Head of caudate nucleus (tissue), 42 donors: ENCODE measurements around the gene RCSD1.
A peak's percentile ranks its signal among the peaks of the same experiment; 100 is the strongest.

ENCODE experiments used
- DNase-seq, 42 donors: peaks; one replicate each; pipeline versions ENCODE4 v3.0.0 to v3.0.0-alpha.2; 2020 to 2021; ENCODE audit warnings: mixed read lengths in 7 of 42
- intact Hi-C: fragments of 100-400 bp; cut with DNase I; formaldehyde crosslinking; loops from one replicate; pipeline ENCODE4 v1.15.0; 2022

Gene RCSD1

GRCh38 chr1:167616521-167616920, 13.5 kb upstream of the RCSD1 start:
- intact Hi-C loops = no loop called here
- peak in 1 of 42 donors; percentile 35 for DNase-seq

GRCh38 chr1:167617153-167618147, 12.6 kb upstream of the RCSD1 start:
- intact Hi-C loops = no loop called here
- peak in 16 of 42 donors; percentile 18 to 57 (median 29) for DNase-seq

GRCh38 chr1:167618366-167618765, 11.7 kb upstream of the RCSD1 start:
- DNase-seq = peak in 1 of 42 donors; percentile 37
- intact Hi-C loops = no loop called here

- no peak for DNase-seq
Observed at GRCh38 chr1:167618789-167619188, 11.2 kb upstream of the RCSD1 start.

GRCh38 chr1:167620002-167620401, 10.0 kb upstream of the RCSD1 start:
- intact Hi-C loops = no loop called here
- peak in 5 of 42 donors; percentile 11 to 48 (median 18) for DNase-seq

More at GRCh38 chr1:167618789-167619188, 11.2 kb upstream of the RCSD1 start:
- intact Hi-C loops = no loop called here

- no peak for DNase-seq
- intact Hi-C loops = no loop called here
Observed at GRCh38 chr1:167621780-167622313, 8.2 kb upstream of the RCSD1 start.

- DNase-seq = no peak
Observed at GRCh38 chr1:167623951-167624350, 6.1 kb upstream of the RCSD1 start.

GRCh38 chr1:167625040-167625823, 4.8 kb upstream of the RCSD1 start:
- intact Hi-C loops = no loop called here
- peak in 1 of 42 donors; percentile 9 for DNase-seq

More at GRCh38 chr1:167623951-167624350, 6.1 kb upstream of the RCSD1 start:
- intact Hi-C loops = no loop called here

- intact Hi-C loops = no loop called here
- DNase-seq = peak in 4 of 42 donors; percentile 22 to 44 (median 39)
Observed at GRCh38 chr1:167627615-167627864, 2.5 kb upstream of the RCSD1 start.

GRCh38 chr1:167627865-167628641, 2.0 kb upstream of the RCSD1 start:
- intact Hi-C loops = no loop called here
- peak in 2 of 42 donors; percentile 32 to 39 for DNase-seq

- intact Hi-C loops = no loop called here
- DNase-seq = peak in 2 of 42 donors; percentile 31 to 34
Observed at GRCh38 chr1:167628741-167629515, 1.1 kb upstream of the RCSD1 start.

GRCh38 chr1:167630568-167631385, 745 bp downstream of the RCSD1 start:
- DNase-seq = peak in 10 of 42 donors; percentile 19 to 54 (median 38)
- intact Hi-C loops = no loop called here

GRCh38 chr1:167631386-167631935, 1.4 kb downstream of the RCSD1 start:
- intact Hi-C loops = no loop called here
- DNase-seq = peak in 1 of 42 donors; percentile 24

GRCh38 chr1:167631936-167632614, 2.0 kb downstream of the RCSD1 start:
- intact Hi-C loops = no loop called here
- peak in 3 of 42 donors; percentile 18 to 53 (median 24) for DNase-seq

- intact Hi-C loops = no loop called here
- DNase-seq = peak in 2 of 42 donors; percentile 12 to 20
Observed at GRCh38 chr1:167633258-167633944, 3.4 kb downstream of the RCSD1 start.

GRCh38 chr1:167634435-167634834, 4.4 kb downstream of the RCSD1 start:
- intact Hi-C loops = no loop called here
- DNase-seq = peak in 1 of 42 donors; percentile 22
